GM23338 (cell line): ENCODE results near the gene NFE2L3.

Experiments
- CREB1 ChIP-seq: fragments of 250-450 bp; sonication (Bioruptor Pico); IDR thresholded peaks from 2 replicates; pipeline ENCODE4 v1.5.0; 2020; ENCODE audit warnings: low read depth, mild to moderate bottlenecking, moderate library complexity
- CTCF ChIP-seq, 2 experiments: fragments of 200-600 bp in 1 of 2; sonication (generic) in 1 of 2; conservative IDR thresholded peaks; 2 replicates each; pipeline versions ENCODE4 v1.5.1 to v1.6.1; 2016 to 2017; ENCODE audit warnings: antibody characterized with exemption in 2 of 2, low read depth in 2 of 2, mild to moderate bottlenecking in 2 of 2, moderate library complexity in 1 of 2
- EZH2 ChIP-seq: fragments of 200-600 bp; sonication (generic); IDR thresholded peaks from one replicate; pipeline ENCODE4 v1.8.0; 2017; ENCODE audit warnings: antibody characterized with exemption, mild to moderate bottlenecking, low read depth; ENCODE audit not compliant: unreplicated experiment
- EZH2phosphoT487 ChIP-seq: fragments of 200-600 bp; sonication (generic); IDR thresholded peaks from one replicate; pipeline ENCODE4 v1.8.1; 2018; ENCODE audit warnings: antibody characterized with exemption; ENCODE audit not compliant: unreplicated experiment
- JUNB ChIP-seq: IDR thresholded peaks from one replicate; pipeline ENCODE4 v1.6.1; 2016; ENCODE audit warnings: antibody characterized with exemption; ENCODE audit not compliant: unreplicated experiment
- NANOG ChIP-seq: IDR thresholded peaks from 2 replicates; pipeline ENCODE4 v1.6.1; 2016; ENCODE audit warnings: antibody characterized with exemption, borderline replicate concordance
- POLR2AphosphoS5 ChIP-seq: IDR thresholded peaks from 2 replicates; pipeline ENCODE4 v1.6.1; 2016; ENCODE audit warnings: antibody characterized with exemption, low read depth
- STAT1 ChIP-seq: IDR thresholded peaks from one replicate; pipeline ENCODE4 v1.6.1; 2016; ENCODE audit warnings: antibody characterized with exemption; ENCODE audit not compliant: unreplicated experiment
- ZNF114 ChIP-seq: fragments of 250-450 bp; sonication (Bioruptor Pico); IDR thresholded peaks from 2 replicates; pipeline ENCODE4 v1.5.0; 2020; ENCODE audit warnings: mild to moderate bottlenecking, moderate library complexity
- TF ChIP-seq, protein P1 (sequence below): IDR thresholded peaks from one replicate; pipeline ENCODE4 v1.6.1; 2018; ENCODE audit warnings: antibody characterized with exemption; ENCODE audit not compliant: unreplicated experiment
- TF ChIP-seq, protein P2 (sequence below): fragments of 250-450 bp; sonication (Bioruptor Pico); IDR thresholded peaks from 2 replicates; pipeline ENCODE4 v1.5.0; 2020; ENCODE audit warnings: mild to moderate bottlenecking, moderate library complexity

- TF ChIP-seq CREB1 (CRISPR knock-in tag) (peak; percentile 92), CTCF (conservative IDR thresholded peaks at IDR 0.05; ENCODE audit: low read depth in 2 of 2) (no peak), POLR2AphosphoS5 (peak; percentile 99), EZH2 (no peak), EZH2phosphoT487 (no peak), NANOG (no peak), JUNB (no peak), ZNF114 (CRISPR knock-in tag) (no peak), STAT1 (no peak)
- TF ChIP-seq, protein P1, sequence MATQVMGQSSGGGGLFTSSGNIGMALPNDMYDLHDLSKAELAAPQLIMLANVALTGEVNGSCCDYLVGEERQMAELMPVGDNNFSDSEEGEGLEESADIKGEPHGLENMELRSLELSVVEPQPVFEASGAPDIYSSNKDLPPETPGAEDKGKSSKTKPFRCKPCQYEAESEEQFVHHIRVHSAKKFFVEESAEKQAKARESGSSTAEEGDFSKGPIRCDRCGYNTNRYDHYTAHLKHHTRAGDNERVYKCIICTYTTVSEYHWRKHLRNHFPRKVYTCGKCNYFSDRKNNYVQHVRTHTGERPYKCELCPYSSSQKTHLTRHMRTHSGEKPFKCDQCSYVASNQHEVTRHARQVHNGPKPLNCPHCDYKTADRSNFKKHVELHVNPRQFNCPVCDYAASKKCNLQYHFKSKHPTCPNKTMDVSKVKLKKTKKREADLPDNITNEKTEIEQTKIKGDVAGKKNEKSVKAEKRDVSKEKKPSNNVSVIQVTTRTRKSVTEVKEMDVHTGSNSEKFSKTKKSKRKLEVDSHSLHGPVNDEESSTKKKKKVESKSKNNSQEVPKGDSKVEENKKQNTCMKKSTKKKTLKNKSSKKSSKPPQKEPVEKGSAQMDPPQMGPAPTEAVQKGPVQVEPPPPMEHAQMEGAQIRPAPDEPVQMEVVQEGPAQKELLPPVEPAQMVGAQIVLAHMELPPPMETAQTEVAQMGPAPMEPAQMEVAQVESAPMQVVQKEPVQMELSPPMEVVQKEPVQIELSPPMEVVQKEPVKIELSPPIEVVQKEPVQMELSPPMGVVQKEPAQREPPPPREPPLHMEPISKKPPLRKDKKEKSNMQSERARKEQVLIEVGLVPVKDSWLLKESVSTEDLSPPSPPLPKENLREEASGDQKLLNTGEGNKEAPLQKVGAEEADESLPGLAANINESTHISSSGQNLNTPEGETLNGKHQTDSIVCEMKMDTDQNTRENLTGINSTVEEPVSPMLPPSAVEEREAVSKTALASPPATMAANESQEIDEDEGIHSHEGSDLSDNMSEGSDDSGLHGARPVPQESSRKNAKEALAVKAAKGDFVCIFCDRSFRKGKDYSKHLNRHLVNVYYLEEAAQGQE: no peak
- TF ChIP-seq, protein P2, sequence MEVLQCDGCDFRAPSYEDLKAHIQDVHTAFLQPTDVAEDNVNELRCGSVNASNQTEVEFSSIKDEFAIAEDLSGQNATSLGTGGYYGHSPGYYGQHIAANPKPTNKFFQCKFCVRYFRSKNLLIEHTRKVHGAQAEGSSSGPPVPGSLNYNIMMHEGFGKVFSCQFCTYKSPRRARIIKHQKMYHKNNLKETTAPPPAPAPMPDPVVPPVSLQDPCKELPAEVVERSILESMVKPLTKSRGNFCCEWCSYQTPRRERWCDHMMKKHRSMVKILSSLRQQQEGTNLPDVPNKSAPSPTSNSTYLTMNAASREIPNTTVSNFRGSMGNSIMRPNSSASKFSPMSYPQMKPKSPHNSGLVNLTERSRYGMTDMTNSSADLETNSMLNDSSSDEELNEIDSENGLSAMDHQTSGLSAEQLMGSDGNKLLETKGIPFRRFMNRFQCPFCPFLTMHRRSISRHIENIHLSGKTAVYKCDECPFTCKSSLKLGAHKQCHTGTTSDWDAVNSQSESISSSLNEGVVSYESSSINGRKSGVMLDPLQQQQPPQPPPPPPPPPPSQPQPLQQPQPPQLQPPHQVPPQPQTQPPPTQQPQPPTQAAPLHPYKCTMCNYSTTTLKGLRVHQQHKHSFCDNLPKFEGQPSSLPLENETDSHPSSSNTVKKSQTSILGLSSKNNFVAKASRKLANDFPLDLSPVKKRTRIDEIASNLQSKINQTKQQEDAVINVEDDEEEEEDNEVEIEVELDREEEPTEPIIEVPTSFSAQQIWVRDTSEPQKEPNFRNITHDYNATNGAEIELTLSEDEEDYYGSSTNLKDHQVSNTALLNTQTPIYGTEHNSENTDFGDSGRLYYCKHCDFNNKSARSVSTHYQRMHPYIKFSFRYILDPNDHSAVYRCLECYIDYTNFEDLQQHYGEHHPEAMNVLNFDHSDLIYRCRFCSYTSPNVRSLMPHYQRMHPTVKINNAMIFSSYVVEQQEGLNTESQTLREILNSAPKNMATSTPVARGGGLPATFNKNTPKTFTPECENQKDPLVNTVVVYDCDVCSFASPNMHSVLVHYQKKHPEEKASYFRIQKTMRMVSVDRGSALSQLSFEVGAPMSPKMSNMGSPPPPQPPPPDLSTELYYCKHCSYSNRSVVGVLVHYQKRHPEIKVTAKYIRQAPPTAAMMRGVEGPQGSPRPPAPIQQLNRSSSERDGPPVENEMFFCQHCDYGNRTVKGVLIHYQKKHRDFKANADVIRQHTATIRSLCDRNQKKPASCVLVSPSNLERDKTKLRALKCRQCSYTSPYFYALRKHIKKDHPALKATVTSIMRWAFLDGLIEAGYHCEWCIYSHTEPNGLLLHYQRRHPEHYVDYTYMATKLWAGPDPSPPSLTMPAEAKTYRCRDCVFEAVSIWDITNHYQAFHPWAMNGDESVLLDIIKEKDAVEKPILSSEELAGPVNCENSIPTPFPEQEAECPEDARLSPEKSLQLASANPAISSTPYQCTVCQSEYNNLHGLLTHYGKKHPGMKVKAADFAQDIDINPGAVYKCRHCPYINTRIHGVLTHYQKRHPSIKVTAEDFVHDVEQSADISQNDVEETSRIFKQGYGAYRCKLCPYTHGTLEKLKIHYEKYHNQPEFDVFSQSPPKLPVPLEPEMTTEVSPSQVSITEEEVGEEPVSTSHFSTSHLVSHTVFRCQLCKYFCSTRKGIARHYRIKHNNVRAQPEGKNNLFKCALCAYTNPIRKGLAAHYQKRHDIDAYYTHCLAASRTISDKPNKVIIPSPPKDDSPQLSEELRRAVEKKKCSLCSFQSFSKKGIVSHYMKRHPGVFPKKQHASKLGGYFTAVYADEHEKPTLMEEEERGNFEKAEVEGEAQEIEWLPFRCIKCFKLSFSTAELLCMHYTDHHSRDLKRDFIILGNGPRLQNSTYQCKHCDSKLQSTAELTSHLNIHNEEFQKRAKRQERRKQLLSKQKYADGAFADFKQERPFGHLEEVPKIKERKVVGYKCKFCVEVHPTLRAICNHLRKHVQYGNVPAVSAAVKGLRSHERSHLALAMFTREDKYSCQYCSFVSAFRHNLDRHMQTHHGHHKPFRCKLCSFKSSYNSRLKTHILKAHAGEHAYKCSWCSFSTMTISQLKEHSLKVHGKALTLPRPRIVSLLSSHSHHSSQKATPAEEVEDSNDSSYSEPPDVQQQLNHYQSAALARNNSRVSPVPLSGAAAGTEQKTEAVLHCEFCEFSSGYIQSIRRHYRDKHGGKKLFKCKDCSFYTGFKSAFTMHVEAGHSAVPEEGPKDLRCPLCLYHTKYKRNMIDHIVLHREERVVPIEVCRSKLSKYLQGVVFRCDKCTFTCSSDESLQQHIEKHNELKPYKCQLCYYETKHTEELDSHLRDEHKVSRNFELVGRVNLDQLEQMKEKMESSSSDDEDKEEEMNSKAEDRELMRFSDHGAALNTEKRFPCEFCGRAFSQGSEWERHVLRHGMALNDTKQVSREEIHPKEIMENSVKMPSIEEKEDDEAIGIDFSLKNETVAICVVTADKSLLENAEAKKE (CRISPR knock-in tag): no peak
These were observed 48.6 kb downstream of the NFE2L3 start, which contains the start of gene HNRNPA2B1 for GRCh38 chr7:26200444-26201246.
